GM21619 (cell line): ENCODE results near the gene ABCG1.

ENCODE experiments used
- ATAC-seq: cut with Tn5 transposase; IDR thresholded peaks from one replicate; pipeline ENCODE4 v1.9.1; 2021; ENCODE audit not compliant: unreplicated experiment

ABCG1 gene

GRCh38 chr21:42317826-42318746 is 99.1 kb downstream of the ABCG1 start:
- ATAC-seq: no peak

DNA sequence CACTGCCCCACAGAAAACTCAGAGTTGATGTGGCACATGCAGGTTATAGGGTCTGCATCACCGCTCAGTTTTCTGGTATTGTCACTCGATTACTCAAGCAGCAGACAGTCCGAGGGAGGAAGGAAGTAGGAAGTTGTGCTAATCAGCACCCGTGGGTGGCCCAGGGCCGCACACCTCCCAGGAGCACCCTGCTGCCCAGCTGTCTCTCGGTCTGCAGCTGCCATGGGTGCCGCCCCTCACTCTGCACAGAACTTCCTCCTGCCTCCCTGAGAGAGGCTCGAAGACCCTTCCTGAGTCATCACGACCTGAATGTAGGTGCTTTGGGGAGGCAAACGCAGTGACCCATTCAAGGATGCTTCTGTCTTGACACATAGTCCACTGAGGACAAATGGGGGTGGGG is 100.4 kb downstream of the ABCG1 start:
- ATAC-seq: no peak

- ATAC-seq: no peak
These were observed 101.1 kb downstream of the ABCG1 start for GRCh38 chr21:42319851-42320572.

GRCh38 chr21:42320791-42321190 is 101.9 kb downstream of the ABCG1 start:
- ATAC-seq: no peak

GRCh38 chr21:42321231-42321630 is 102.3 kb downstream of the ABCG1 start:
- ATAC-seq: no peak

GRCh38 chr21:42321845-42322244 is 102.9 kb downstream of the ABCG1 start:
- no peak for ATAC-seq

DNA sequence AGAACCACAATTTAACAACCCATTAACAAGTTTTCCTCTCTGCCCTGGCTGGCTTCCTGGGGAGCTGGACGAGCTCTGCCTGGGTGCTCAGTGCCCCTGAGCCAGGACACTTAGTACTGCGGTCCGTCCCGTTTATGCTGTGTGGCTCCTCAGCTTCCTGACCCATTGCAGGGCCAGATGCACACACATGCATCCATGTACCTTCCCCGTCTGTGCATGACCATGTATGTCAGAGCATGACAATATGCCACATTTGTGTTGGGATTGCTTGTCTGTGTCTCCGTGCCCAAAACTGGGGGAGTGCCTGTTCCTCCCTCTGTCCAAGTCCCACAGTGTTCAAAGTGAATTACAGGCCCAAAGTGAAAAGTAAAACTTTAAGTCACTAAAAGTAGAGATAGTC is 106.0 kb downstream of the ABCG1 start:
- ATAC-seq: no peak

DNA sequence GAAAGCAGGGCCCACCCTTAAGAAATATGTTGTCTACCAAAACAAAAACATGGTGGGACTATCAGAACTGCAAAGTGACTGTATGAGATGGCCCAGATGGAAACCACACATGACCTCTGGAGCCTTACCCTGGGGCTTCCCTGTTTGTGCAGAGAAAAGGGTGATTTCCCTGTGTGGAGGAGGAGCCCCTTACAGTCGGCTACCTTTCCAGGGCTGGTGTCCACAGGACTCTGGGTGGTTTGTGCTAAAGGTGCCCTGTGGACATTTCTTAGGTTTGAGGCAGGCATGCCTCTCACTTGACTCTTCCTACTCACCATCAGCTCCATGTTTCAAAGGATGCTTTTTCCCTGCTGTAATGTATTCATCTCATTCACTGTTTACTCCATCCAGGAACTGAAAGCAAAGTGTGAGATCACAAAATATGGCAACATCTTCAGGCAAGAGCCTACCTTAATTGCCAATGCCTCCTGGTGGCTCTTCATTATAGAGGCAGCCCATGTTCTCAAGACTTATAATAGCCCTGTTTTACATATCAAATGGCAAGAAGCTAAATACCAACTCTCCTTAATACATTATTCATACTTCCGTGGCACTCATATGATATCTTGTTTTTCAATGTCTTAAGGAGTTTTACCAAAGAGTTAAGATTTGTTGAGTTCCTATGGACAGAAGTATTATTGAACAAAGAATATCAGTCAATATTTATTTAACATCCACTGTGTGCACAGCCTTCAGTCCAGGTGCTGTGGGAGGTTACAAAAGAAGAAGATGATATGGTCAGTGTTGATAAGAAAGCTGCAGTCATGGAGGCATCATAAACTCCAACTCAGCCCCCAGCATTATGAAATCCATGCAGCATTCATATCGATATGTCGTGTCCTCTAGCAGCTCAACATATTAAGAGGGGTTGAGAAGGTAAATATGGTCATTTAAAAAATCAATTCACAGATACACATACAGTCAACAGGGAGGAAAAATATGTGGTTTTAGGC is 111.7 kb downstream of the ABCG1 start:
- no peak for ATAC-seq

DNA sequence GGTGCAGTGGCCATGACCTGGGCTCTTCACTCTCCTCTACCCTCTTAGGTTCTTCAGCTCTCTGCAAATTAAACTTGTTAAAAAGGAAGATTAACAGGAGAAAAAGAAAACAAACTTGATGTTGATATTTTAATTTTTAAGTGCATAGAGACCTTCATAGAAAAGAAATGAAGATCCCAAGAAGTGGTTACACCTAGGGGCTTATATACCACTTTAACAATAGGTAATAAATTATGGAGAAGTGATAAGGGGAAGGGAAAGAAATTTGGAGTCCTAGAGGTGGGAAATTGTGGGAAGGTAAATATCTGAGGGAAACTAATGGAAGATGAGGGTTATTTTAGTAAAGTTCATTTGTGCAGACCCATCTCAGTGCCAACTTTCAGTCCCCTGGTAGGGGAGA is 112.7 kb downstream of the ABCG1 start:
- ATAC-seq: no peak

GRCh38 chr21:42332557-42333317 is 113.8 kb downstream of the ABCG1 start:
- no peak for ATAC-seq

GRCh38 chr21:42336054-42336453 is 117.1 kb downstream of the ABCG1 start:
- ATAC-seq: no peak

- no peak for ATAC-seq
These were observed 118.3 kb downstream of the ABCG1 start for GRCh38 chr21:42337276-42337675.

GRCh38 chr21:42337830-42338728 is 119.1 kb downstream of the ABCG1 start:
- ATAC-seq: no peak

DNA sequence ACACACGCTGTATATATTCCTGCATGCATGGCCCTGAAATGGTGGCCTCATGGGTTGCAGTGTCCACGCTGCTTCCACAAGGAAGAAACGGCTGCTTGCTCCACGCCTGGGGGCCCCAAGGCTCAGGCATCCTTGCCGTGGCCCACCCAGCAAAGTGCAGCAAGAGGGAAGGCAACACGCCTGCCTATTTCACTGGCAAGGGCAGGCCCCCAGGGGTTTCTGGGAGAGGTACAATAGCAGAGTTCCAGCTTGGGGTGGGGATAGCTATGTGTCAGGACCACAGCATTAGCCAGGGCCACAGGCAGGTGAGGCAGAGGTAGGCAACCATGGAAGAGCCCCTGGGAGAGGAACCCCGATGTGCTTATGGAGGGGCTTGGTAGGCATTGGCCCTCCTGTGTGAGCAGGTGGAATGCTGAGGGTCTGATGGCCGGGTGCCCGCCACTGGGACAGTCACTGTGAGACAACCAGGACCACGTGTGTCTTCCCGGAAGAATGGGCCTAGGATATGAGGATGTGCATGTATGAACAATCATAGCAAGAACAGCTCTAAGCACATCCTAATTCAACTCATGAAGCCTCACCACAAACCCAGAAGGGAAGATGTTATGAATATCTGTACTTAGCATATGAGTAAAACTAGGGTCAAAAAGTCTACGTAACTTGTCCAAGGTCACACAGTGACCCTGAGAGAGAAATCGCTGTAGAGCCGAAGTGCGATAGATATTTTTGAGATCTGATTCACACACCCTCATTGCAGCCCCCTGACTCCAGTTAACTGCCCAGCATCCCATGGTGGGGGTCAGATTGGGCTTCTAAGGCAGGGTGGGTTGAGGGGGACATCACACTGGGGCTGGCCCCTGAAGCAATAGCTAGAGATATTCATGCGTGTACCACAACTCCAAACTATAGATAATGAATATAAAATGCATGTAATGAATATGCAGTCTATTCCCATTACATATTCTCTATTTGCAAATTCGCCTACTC is 120.1 kb downstream of the ABCG1 start:
- no peak for ATAC-seq

DNA sequence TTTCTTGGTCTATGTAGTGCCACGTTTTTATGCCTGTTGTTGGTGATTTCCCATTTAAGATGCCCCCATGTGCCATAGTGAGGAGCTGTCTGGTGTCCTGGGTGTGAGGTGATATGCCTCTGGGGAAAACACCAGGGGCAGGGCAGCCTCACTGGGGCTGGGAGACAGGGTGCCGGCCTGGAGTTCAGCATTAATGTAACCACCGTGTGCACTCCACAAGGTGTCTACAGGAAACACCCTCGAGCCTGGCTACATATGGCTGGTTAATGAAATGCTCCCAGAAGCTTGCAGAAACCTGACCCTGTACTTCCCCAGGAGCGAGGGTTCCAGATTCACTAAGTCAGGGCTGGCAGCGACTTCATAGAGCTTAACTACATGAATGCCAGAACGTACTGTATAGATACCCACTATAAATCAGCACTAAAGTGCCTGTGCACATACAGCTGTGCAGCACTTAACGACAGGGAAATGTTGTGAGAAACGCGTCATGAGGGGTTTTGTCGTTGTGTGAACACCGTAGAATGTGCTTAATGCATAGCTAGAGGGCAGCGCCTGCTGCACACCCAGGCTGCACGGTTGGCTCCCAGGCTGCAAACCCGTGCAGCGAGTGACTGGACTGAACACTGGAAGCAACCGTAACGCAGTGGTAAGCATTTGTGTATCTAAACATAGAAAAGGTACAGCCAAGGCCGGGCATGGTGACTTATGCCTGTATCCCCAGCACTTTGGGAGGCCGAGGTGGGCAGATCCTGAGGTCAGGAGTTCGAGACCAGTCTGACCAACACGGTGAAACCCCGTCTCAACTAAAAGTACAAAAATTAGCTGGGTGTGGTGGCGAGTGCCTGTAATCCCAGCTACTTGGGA is 121.5 kb downstream of the ABCG1 start:
- ATAC-seq: no peak

- ATAC-seq: no peak
These were observed 123.0 kb downstream of the ABCG1 start for GRCh38 chr21:42341776-42342542.
